HCT116 (cell line): ENCODE data around the gene FRMD4B. TPM values are rescaled to one million over a fixed set of nuclear protein-coding genes. Genes with fewer than 3 reads are reported as not detected.

Experiments
- ATAC-seq: fragments of 200-7000 bp; cut with Tn5 transposase; 2 replicates; pipeline ENCODE4 v1.9.1; 2020; ENCODE audit warnings: mild to moderate bottlenecking, moderate library complexity
- BruUV-seq: library from RNA; stranded (reverse); fragments of 400-500 nt; replicated peaks from 2 replicates; lab custom pipeline; 2021; lab: Mats Ljungman, UMichigan
- CTCF ChIA-PET: fragments of 300-600 bp; sonication (Branson Sonifier 250); formaldehyde crosslinking; loops from one replicate; lab custom pipeline; 2021; ENCODE audit warnings: antibody characterized with exemption; lab: Charles Lee
- POLR2A ChIA-PET: fragments of 300-600, 350-600 bp; sonication (Branson Sonifier 250); formaldehyde crosslinking; loops from one replicate; lab custom pipeline; 2021; ENCODE audit warnings: antibody characterized with exemption; lab: Charles Lee
- RAD21 ChIA-PET, 2 experiments: fragments of 300-600 bp; sonication (Branson Sonifier 250); formaldehyde crosslinking; loops; one replicate each; lab custom pipeline; 2023; ENCODE audit warnings: low total read pairs in 2 of 2; ENCODE audit not compliant: uncharacterized antibody in 2 of 2, unreplicated experiment in 2 of 2, low non-redundant PET in 1 of 2; lab: Charles Lee
- DNase-seq: peaks from one replicate; pipeline ENCODE4 v3.0.0-alpha.2; 2010; ENCODE audit warnings: low read depth, low spot score
- H2AFZ ChIP-seq: fragments of 200-600 bp; shearing (Covaris generic), sonication (generic); 2 replicates; pipeline ENCODE4 v1.6.1; 2017; ENCODE audit warnings: low read depth, mixed run types, mixed read lengths, antibody characterized with exemption, low read length; ENCODE audit not compliant: poor library complexity, severe bottlenecking
- H3K27ac ChIP-seq: 2 replicates; pipeline ENCODE4 v1.5.1; 2012; ENCODE audit warnings: low read depth, low read length
- H3K27me3 ChIP-seq: fragments of 200-600 bp; sonication (generic); 2 replicates; pipeline ENCODE4 v1.6.1; 2016; ENCODE audit warnings: mixed run types, low read length, mixed read lengths; ENCODE audit not compliant: insufficient read depth
- H3K36me3 ChIP-seq, 2 experiments: fragments of 200-500 bp in 1 of 2; fragments of 200-600 bp in 1 of 2; sonication (Bioruptor generic) in 1 of 2; sonication (generic) in 1 of 2; 2 replicates each; pipeline versions ENCODE4 v1.5.1 to v1.6.1; 2014 to 2016; ENCODE audit warnings: low read length in 2 of 2, inconsistent platforms in 1 of 2, mixed read lengths in 1 of 2, mixed run types in 1 of 2; ENCODE audit not compliant: insufficient read depth in 2 of 2, control insufficient read depth in 1 of 2
- H3K4me1 ChIP-seq, 2 experiments: fragments of 200-600 bp in 1 of 2; sonication (generic) in 1 of 2; 2 replicates each; pipeline versions ENCODE4 v1.5.1 to v1.6.1; 2012 to 2017; ENCODE audit warnings: low read length in 2 of 2, inconsistent platforms in 1 of 2, mild to moderate bottlenecking in 1 of 2, mixed read lengths in 1 of 2, mixed run types in 1 of 2, moderate library complexity in 1 of 2; ENCODE audit not compliant: insufficient read depth in 2 of 2, control insufficient read depth in 1 of 2
- H3K4me2 ChIP-seq: fragments of 200-600 bp; sonication (generic); 2 replicates; pipeline ENCODE4 v1.6.1; 2017; ENCODE audit warnings: mixed run types, low read length, mixed read lengths
- H3K4me3 ChIP-seq, 2 experiments: fragments of 200-600 bp in 1 of 2; sonication (generic) in 1 of 2; replicated peaks in 1 of 2; 2 replicates each; pipeline ENCODE4 v1.5.1; 2011 to 2016; ENCODE audit warnings: low read length in 2 of 2, control low read depth in 1 of 2, low read depth in 1 of 2, mild to moderate bottlenecking in 1 of 2, mixed read lengths in 1 of 2, mixed run types in 1 of 2
- H3K79me2 ChIP-seq: fragments of 200-600 bp; sonication (generic); 2 replicates; pipeline ENCODE4 v1.6.1; 2017; ENCODE audit warnings: mild to moderate bottlenecking, mixed run types, low read length, moderate library complexity, mixed read lengths; ENCODE audit not compliant: insufficient read depth
- H3K9ac ChIP-seq: fragments of 200-600 bp; sonication (generic); 2 replicates; pipeline ENCODE4 v1.6.1; 2016; ENCODE audit warnings: low read length, mixed read lengths
- H3K9me2 ChIP-seq: fragments of 200-600 bp; sonication (generic), shearing (Covaris generic); 2 replicates; pipeline ENCODE4 v1.6.1; 2017; ENCODE audit warnings: mixed run types, mild to moderate bottlenecking, moderate library complexity; ENCODE audit not compliant: insufficient read depth
- H3K9me3 ChIP-seq, 2 experiments: fragments of 200-500 bp in 1 of 2; fragments of 200-600 bp in 1 of 2; sonication (Bioruptor generic) in 1 of 2; sonication (generic) in 1 of 2; 2 replicates each; pipeline ENCODE4 v1.6.1; 2014 to 2017; ENCODE audit warnings: low read length in 2 of 2, mixed read lengths in 2 of 2, inconsistent platforms in 1 of 2, low read depth in 1 of 2, mild to moderate bottlenecking in 1 of 2, mixed run types in 1 of 2, moderate library complexity in 1 of 2; ENCODE audit not compliant: control insufficient read depth in 1 of 2, insufficient read depth in 1 of 2
- H4K20me1 ChIP-seq: fragments of 200-600 bp; sonication (generic), shearing (Covaris generic); 2 replicates; pipeline ENCODE4 v1.6.1; 2017; ENCODE audit warnings: mixed run types, mild to moderate bottlenecking, moderate library complexity; ENCODE audit not compliant: insufficient read depth
- CEBPB ChIP-seq: IDR thresholded peaks from 2 replicates; pipeline ENCODE4 v1.6.1; 2012; ENCODE audit warnings: low read depth
- EGR1 ChIP-seq: IDR thresholded peaks from 2 replicates; pipeline ENCODE4 v1.6.1; 2012; ENCODE audit warnings: low read depth
- ELF1 ChIP-seq: IDR thresholded peaks from 2 replicates; pipeline ENCODE4 v1.6.1; 2012; ENCODE audit warnings: low read depth, borderline replicate concordance
- EZH2 ChIP-seq: fragments of 200-600 bp; sonication (generic); IDR thresholded peaks from 2 replicates; pipeline ENCODE4 v1.6.1; 2017; ENCODE audit warnings: antibody characterized with exemption, mixed run types
- EZH2phosphoT487 ChIP-seq: fragments of 200-600 bp; IDR thresholded peaks from 2 replicates; pipeline ENCODE4 v1.6.1; 2018; ENCODE audit warnings: antibody characterized with exemption, borderline replicate concordance
- FOSL1 ChIP-seq: IDR thresholded peaks from 2 replicates; pipeline ENCODE4 v1.6.1; 2012; ENCODE audit warnings: low read depth
- JUND ChIP-seq: IDR thresholded peaks from 2 replicates; pipeline ENCODE4 v1.6.1; 2012
- POLR2AphosphoS5 ChIP-seq: IDR thresholded peaks from 2 replicates; pipeline ENCODE4 v1.6.1; 2011; ENCODE audit warnings: mild to moderate bottlenecking, low read depth, low read length, moderate library complexity
- SIN3A ChIP-seq: IDR thresholded peaks from 2 replicates; pipeline ENCODE4 v1.6.1; 2012; ENCODE audit warnings: low read depth
- SP1 ChIP-seq: IDR thresholded peaks from 2 replicates; pipeline ENCODE4 v1.6.1; 2012; ENCODE audit warnings: low read depth
- TCF7L2 ChIP-seq: IDR thresholded peaks from 2 replicates; pipeline ENCODE4 v1.7.0; 2011; ENCODE audit warnings: borderline replicate concordance, inconsistent platforms; ENCODE audit not compliant: insufficient read depth, insufficient read length; ENCODE audit errors: extremely low read depth
- YY1 ChIP-seq: IDR thresholded peaks from 2 replicates; pipeline ENCODE4 v1.6.1; 2011; ENCODE audit warnings: low read length, low read depth, moderate library complexity, mild to moderate bottlenecking; ENCODE audit not compliant: insufficient replicate concordance; ENCODE audit errors: extremely low read depth
- ZFX ChIP-seq: fragments of 450-650 bp; IDR thresholded peaks from 2 replicates; pipeline ENCODE4 v1.6.1; 2017
- intact Hi-C: fragments of 100-400 bp; cut with micrococcal nuclease; formaldehyde crosslinking; loops from 2 replicates; pipeline ENCODE4 v1.10.0; 2022
- total RNA-seq: library from RNA; stranded (reverse); gene quantifications from one replicate; pipeline ENCODE4 v1.2.1, GENCODE V29; 2021; ENCODE audit not compliant: unreplicated experiment
- TF ChIP-seq, protein P1 (sequence below), 3 experiments: fragments of 200-600 bp in 1 of 3; sonication (generic) in 1 of 3; IDR thresholded peaks in 2 of 3; conservative IDR thresholded peaks in 1 of 3; 2 replicates each; pipeline ENCODE4 v1.5.1; 2012 to 2017; ENCODE audit warnings: low read depth in 2 of 3, low read length in 2 of 3, antibody characterized with exemption in 1 of 3, borderline replicate concordance in 1 of 3, control low read depth in 1 of 3, mild to moderate bottlenecking in 1 of 3, mixed read lengths in 1 of 3, mixed run types in 1 of 3, moderate library complexity in 1 of 3; ENCODE audit not compliant: insufficient read depth in 1 of 3
- TF ChIP-seq, protein P2 (sequence below): IDR thresholded peaks from 2 replicates; pipeline ENCODE4 v1.6.1; 2012
- TF ChIP-seq, protein P3 (sequence below): IDR thresholded peaks from 2 replicates; pipeline ENCODE4 v1.6.1; 2011; ENCODE audit warnings: mild to moderate bottlenecking, low read length, moderate library complexity; ENCODE audit not compliant: insufficient replicate concordance; ENCODE audit errors: extremely low read depth

FRMD4B gene
- total RNA-seq, 1 experiment from 2014 or later = 2.0 TPM

DNA sequence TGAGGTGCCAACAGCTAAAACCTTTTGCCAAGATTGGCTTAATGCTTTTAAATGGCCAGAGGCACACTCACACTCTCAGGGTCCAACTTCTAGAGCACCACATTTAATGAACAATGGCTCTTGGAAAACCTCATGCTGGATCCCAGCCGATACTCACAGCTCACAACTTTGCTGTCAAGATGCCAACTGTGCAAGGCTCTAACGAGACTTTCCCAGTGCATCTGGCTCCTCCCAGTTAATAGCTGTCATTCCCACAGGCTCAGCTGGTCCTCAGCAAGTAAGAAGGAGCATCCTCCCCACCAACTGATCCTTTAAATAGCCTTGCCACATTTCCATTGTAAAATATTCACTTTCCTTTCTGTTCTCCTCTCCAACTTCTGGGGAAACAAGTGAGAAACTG is 20.3 kb upstream of the FRMD4B start:
- Histone ChIP-seq H3K27me3 (no peaks in the 10 kb centered on the region), H3K4me2 (no peak overlapping the region), H3K4me1 (peaks cover 0 to 2% of the 10 kb centered on the region in 2 experiments; a peak in 1 of 4 replicates), H3K27ac (no peak overlapping the region), H3K36me3 (no peaks in the 10 kb centered on the region), H2AFZ (no peak overlapping the region), H3K4me3 (no peak overlapping the region), H4K20me1 (no peaks in the 10 kb centered on the region), H3K9me2 (no peaks in the 10 kb centered on the region), H3K79me2 (no peaks in the 10 kb centered on the region), H3K9me3 (peaks cover 4% of the 10 kb centered on the region in 2 experiments; a peak in 1 of 4 replicates), H3K9ac (no peak overlapping the region)
- RAD21 ChIA-PET = no interaction called here
- no TSS peak for BruUV-seq
- CTCF ChIA-PET = no interaction called here
- no peak for DNase-seq
- POLR2A ChIA-PET = no interaction called here
- no peak for ATAC-seq
- intact Hi-C loops = no loop called here
- TF ChIP-seq FOSL1 (no peak), POLR2AphosphoS5 (no peak), SP1 (no peak), YY1 (no peak), ELF1 (no peak), SIN3A (no peak), JUND (no peak), TCF7L2 (no peak), EGR1 (no peak), EZH2 (no peak), EZH2phosphoT487 (no peak), CEBPB (no peak), ZFX (no peak)
- TF ChIP-seq, protein P1, sequence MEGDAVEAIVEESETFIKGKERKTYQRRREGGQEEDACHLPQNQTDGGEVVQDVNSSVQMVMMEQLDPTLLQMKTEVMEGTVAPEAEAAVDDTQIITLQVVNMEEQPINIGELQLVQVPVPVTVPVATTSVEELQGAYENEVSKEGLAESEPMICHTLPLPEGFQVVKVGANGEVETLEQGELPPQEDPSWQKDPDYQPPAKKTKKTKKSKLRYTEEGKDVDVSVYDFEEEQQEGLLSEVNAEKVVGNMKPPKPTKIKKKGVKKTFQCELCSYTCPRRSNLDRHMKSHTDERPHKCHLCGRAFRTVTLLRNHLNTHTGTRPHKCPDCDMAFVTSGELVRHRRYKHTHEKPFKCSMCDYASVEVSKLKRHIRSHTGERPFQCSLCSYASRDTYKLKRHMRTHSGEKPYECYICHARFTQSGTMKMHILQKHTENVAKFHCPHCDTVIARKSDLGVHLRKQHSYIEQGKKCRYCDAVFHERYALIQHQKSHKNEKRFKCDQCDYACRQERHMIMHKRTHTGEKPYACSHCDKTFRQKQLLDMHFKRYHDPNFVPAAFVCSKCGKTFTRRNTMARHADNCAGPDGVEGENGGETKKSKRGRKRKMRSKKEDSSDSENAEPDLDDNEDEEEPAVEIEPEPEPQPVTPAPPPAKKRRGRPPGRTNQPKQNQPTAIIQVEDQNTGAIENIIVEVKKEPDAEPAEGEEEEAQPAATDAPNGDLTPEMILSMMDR (IDR thresholded peaks at IDR 0.05 in 2 of 3, conservative IDR thresholded peaks at IDR 0.05 in 1 of 3; ENCODE audit: borderline replicate concordance in 1 of 3, insufficient read depth in 1 of 3, low read depth in 2 of 3, low read length in 2 of 3) = no peak
- TF ChIP-seq, protein P2, sequence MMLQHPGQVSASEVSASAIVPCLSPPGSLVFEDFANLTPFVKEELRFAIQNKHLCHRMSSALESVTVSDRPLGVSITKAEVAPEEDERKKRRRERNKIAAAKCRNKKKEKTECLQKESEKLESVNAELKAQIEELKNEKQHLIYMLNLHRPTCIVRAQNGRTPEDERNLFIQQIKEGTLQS = no peak
- TF ChIP-seq, protein P3, sequence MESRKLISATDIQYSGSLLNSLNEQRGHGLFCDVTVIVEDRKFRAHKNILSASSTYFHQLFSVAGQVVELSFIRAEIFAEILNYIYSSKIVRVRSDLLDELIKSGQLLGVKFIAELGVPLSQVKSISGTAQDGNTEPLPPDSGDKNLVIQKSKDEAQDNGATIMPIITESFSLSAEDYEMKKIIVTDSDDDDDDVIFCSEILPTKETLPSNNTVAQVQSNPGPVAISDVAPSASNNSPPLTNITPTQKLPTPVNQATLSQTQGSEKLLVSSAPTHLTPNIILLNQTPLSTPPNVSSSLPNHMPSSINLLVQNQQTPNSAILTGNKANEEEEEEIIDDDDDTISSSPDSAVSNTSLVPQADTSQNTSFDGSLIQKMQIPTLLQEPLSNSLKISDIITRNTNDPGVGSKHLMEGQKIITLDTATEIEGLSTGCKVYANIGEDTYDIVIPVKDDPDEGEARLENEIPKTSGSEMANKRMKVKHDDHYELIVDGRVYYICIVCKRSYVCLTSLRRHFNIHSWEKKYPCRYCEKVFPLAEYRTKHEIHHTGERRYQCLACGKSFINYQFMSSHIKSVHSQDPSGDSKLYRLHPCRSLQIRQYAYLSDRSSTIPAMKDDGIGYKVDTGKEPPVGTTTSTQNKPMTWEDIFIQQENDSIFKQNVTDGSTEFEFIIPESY = no peak
